Stomach (tissue), 9 donors: ENCODE results near the gene MICAL3. TPM values are rescaled to one million over a fixed set of nuclear protein-coding genes. Genes with fewer than 3 reads are reported as not detected.

ENCODE experiments used
- DNase-seq, 2 donors: peaks; one replicate each; pipeline versions ENCODE4 v3.0.0 to v3.0.0-alpha.2; 2013 to 2019
- H3K27ac ChIP-seq, 5 donors: fragments of 200-600 bp in 4 of 5; sonication (generic) in 4 of 5; one replicate each; pipeline ENCODE4 v1.5.1; 2013 to 2019; ENCODE audit warnings: mild to moderate bottlenecking in 1 of 5, moderate library complexity in 1 of 5
- H3K27me3 ChIP-seq, 3 donors: fragments of 200-600 bp; sonication (generic); one replicate each; pipeline ENCODE4 v1.5.1; 2017 to 2019; ENCODE audit warnings: mixed run types in 1 of 3
- H3K36me3 ChIP-seq, 4 donors: fragments of 200-600 bp; sonication (generic); 1 replicate in 3 of 4; 2 replicates in 1 of 4; pipeline ENCODE4 v1.5.1; 2016 to 2019
- H3K4me1 ChIP-seq, 4 donors: fragments of 200-600 bp; sonication (generic); one replicate each; pipeline ENCODE4 v1.5.1; 2016 to 2019
- H3K4me3 ChIP-seq, 4 donors: fragments of 200-600 bp; sonication (generic) in 3 of 4; one replicate each; pipeline ENCODE4 v1.5.1; 2016 to 2019; ENCODE audit warnings: mild to moderate bottlenecking in 1 of 4
- H3K9me3 ChIP-seq, 4 donors: fragments of 200-600 bp; sonication (generic); one replicate each; pipeline ENCODE4 v1.5.1; 2016 to 2019
- CTCF ChIP-seq, 7 experiments: fragments of 450-650 bp in 4 of 7; fragments of 200-600 bp in 3 of 7; sonication (generic) in 3 of 7; IDR thresholded peaks; one replicate each; pipeline ENCODE4 v1.5.1; 2016 to 2019; ENCODE audit warnings: antibody characterized with exemption in 7 of 7, control low read depth in 2 of 7, mild to moderate bottlenecking in 1 of 7
- EP300 ChIP-seq: sonication (generic); formaldehyde crosslinking; IDR thresholded peaks from one replicate; pipeline ENCODE4 v1.6.1; 2017; ENCODE audit warnings: antibody characterized with exemption
- POLR2A ChIP-seq, 4 donors: fragments of 450-650 bp; IDR thresholded peaks; one replicate each; pipeline ENCODE4 v1.6.1; 2016; ENCODE audit warnings: antibody characterized with exemption in 4 of 4, control low read depth in 2 of 4, mild to moderate bottlenecking in 1 of 4, moderate library complexity in 1 of 4
- POLR2AphosphoS5 ChIP-seq, 3 donors: sonication (generic); formaldehyde crosslinking; IDR thresholded peaks; one replicate each; pipeline ENCODE4 v1.6.1; 2016; ENCODE audit warnings: antibody characterized with exemption in 3 of 3
- WGBS, 5 donors: extraction: QIAGEN DNeasy Blood & Tissue Kit in 3 of 5; methylation state at CpG; one replicate each; pipeline versions ENCODE4 v1.1.5 to v1.1.7; 2013 to 2018; 5-methylcytosine and 5-hydroxymethylcytosine counted together
- intact Hi-C: fragments of 100-400 bp; cut with DNase I; formaldehyde crosslinking; loops from one replicate; pipeline ENCODE4 v1.15.1; 2023; ENCODE audit warnings: low total_unique reads
- polyA plus RNA-seq, 3 donors: library from polyadenylated mRNA; stranded (reverse); fragments of 200-250 nt; gene quantifications; one replicate each; pipeline ENCODE4 v1.2.3, GENCODE V29; 2013
- total RNA-seq, 5 donors: library from RNA; depleted of rRNA; stranded (reverse); fragments of >200 nt; gene quantifications; one replicate each; pipeline versions ENCODE4 v1.1.0 to v1.2.3, GENCODE V29; 2014 to 2016
- donor health status: healthy with polysubstance abuse.
- donor health status: Bipolar disorder and iron deficiency.
- donor health status: healthy.

MICAL3 gene
- total and polyA plus RNA-seq, 8 donors: 3.5 to 130 (median 24.0) TPM

- Histone ChIP-seq H3K36me3 (no peaks in the 10 kb centered on the region), H3K4me1 (peaks cover 16 to 74% (median 44%) of the 10 kb centered on the region in 4 donors), H3K9me3 (no peaks in the 10 kb centered on the region), H3K27ac (peak overlapping the region in 3 of 5 donors; percentile 42 to 46 (median 44)), H3K27me3 (no peaks in the 10 kb centered on the region), H3K4me3 (no peak overlapping the region)
- WGBS, 5 donors: 53 to 78% (median 60%) methylated on average over 5 of the region's 5 CpGs
- TF ChIP-seq POLR2AphosphoS5 (IDR thresholded peaks at IDR 0.05) (no peak), CTCF (IDR thresholded peaks at IDR 0.05) (no peak), EP300 (no peak), POLR2A (IDR thresholded peaks at IDR 0.05) (no peak)
- DNase-seq: no peak
- intact Hi-C loops: no loop called here
Observed at GRCh38 chr22:17951315-17951714, 73.0 kb downstream of the MICAL3 start.

GRCh38 chr22:17950651-17951214, 73.6 kb downstream of the MICAL3 start:
- no peaks in the 10 kb centered on the region for H3K27me3 ChIP-seq
- H3K36me3 ChIP-seq: no peaks in the 10 kb centered on the region
- no peak overlapping the region for H3K4me3 ChIP-seq
- intact Hi-C loops: no loop called here
- peaks cover 16 to 74% (median 48%) of the 10 kb centered on the region in 4 donors for H3K4me1 ChIP-seq
- H3K9me3 ChIP-seq: no peaks in the 10 kb centered on the region
- WGBS, 5 donors: 69 to 82% (median 75%) methylated on average over 10 of the region's 10 CpGs
- TF ChIP-seq CTCF (IDR thresholded peaks at IDR 0.05): no peak
- no peak for TF ChIP-seq EP300
- TF ChIP-seq POLR2AphosphoS5 (IDR thresholded peaks at IDR 0.05): no peak
- TF ChIP-seq POLR2A (IDR thresholded peaks at IDR 0.05): no peak
- no peak for DNase-seq
- H3K27ac ChIP-seq: peak overlapping the region in 3 of 5 donors; percentile 42 to 46 (median 44)

GRCh38 chr22:17949642-17950473, 74.5 kb downstream of the MICAL3 start:
- 88 to 95% (median 89%) methylated on average over 14 of the region's 14 CpGs for WGBS, 5 donors
- Histone ChIP-seq H3K4me3 (no peak overlapping the region), H3K27ac (peak overlapping the region in 2 of 5 donors; percentile 2 to 46), H3K36me3 (no peaks in the 10 kb centered on the region), H3K27me3 (no peaks in the 10 kb centered on the region), H3K9me3 (no peaks in the 10 kb centered on the region), H3K4me1 (peaks cover 16 to 74% (median 52%) of the 10 kb centered on the region in 4 donors)
- intact Hi-C loops: no loop called here
- TF ChIP-seq POLR2AphosphoS5 (IDR thresholded peaks at IDR 0.05): no peak
- no peak for TF ChIP-seq CTCF (IDR thresholded peaks at IDR 0.05)
- no peak for TF ChIP-seq POLR2A (IDR thresholded peaks at IDR 0.05)
- no peak for TF ChIP-seq EP300
- no peak for DNase-seq

GRCh38 chr22:17948101-17948500, 76.3 kb downstream of the MICAL3 start:
- TF ChIP-seq CTCF (IDR thresholded peaks at IDR 0.05): no peak
- no peak for TF ChIP-seq EP300
- no peak for TF ChIP-seq POLR2AphosphoS5 (IDR thresholded peaks at IDR 0.05)
- TF ChIP-seq POLR2A (IDR thresholded peaks at IDR 0.05): no peak
- no peak overlapping the region for H3K4me3 ChIP-seq
- no peak overlapping the region for H3K27ac ChIP-seq
- intact Hi-C loops: no loop called here
- DNase-seq: peak in 1 of 2 donors; percentile 17
- H3K27me3 ChIP-seq: no peaks in the 10 kb centered on the region
- no peaks in the 10 kb centered on the region for H3K9me3 ChIP-seq
- H3K36me3 ChIP-seq: no peaks in the 10 kb centered on the region
- H3K4me1 ChIP-seq: peaks cover 24 to 82% (median 62%) of the 10 kb centered on the region in 4 donors
- 87 to 98% (median 95%) methylated on average over 5 to 9 of the region's 9 CpGs for whole genome bisulfite sequencing, 5 donors
